SK-N-SH (cell line): ENCODE data around the gene GGCT. TPM values are rescaled to one million over a fixed set of nuclear protein-coding genes. Genes with fewer than 3 reads are reported as not detected.

Experiments used
- CTCF ChIA-PET: fragments of 300-600, 350-600 bp; formaldehyde crosslinking; extraction: SDS; loops from one replicate; lab custom pipeline; 2021; lab: Yijun Ruan, JAX
- POLR2A ChIA-PET: fragments of 350-600 bp; sonication (Branson Sonifier 250); formaldehyde crosslinking; extraction: SDS; loops from one replicate; lab custom pipeline; 2020; ENCODE audit warnings: antibody characterized with exemption, inconsistent platforms; lab: Yijun Ruan, JAX
- DNase-seq: peaks from one replicate; pipeline ENCODE4 v3.0.0; 2012
- H2AFZ ChIP-seq: fragments of 200-600 bp; sonication (generic); 2 replicates; pipeline ENCODE4 v1.8.1; 2016; ENCODE audit warnings: antibody characterized with exemption, mild to moderate bottlenecking, low read depth
- H3F3A ChIP-seq: fragments of 200-600 bp; sonication (generic); replicated peaks from 2 replicates; pipeline ENCODE3; 2016; ENCODE audit warnings: antibody characterized with exemption, mild to moderate bottlenecking; ENCODE audit not compliant: insufficient read depth
- H3K27ac ChIP-seq, 2 experiments: fragments of 200-500 bp in 1 of 2; fragments of 200-600 bp in 1 of 2; sonication (Bioruptor generic) in 1 of 2; sonication (generic), shearing (Covaris generic) in 1 of 2; 2 replicates each; pipeline versions ENCODE4 v1.5.1 to v1.6.1; 2014 to 2016; ENCODE audit warnings: low read depth in 2 of 2, inconsistent platforms in 1 of 2, low read length in 1 of 2, mild to moderate bottlenecking in 1 of 2, mixed read lengths in 1 of 2
- H3K27me3 ChIP-seq: fragments of 200-600 bp; sonication (generic), shearing (Covaris generic); 2 replicates; pipeline ENCODE4 v1.6.1; 2016; ENCODE audit warnings: mixed run types; ENCODE audit not compliant: insufficient read depth
- H3K36me3 ChIP-seq, 2 experiments: fragments of 200-500 bp in 1 of 2; fragments of 200-600 bp in 1 of 2; sonication (Bioruptor generic) in 1 of 2; sonication (generic) in 1 of 2; replicated peaks in 1 of 2; 2 replicates each; pipeline versions ENCODE3 to v1.5.1; 2014 to 2016; ENCODE audit warnings: low read length in 1 of 2, mild to moderate bottlenecking in 1 of 2; ENCODE audit not compliant: insufficient read depth in 2 of 2, control insufficient read depth in 1 of 2
- H3K4me1 ChIP-seq, 2 experiments: fragments of 200-500 bp in 1 of 2; fragments of 200-600 bp in 1 of 2; sonication (Bioruptor generic) in 1 of 2; sonication (generic), shearing (Covaris generic) in 1 of 2; 2 replicates each; pipeline versions ENCODE4 v1.5.1 to v1.6.1; 2014 to 2016; ENCODE audit warnings: low read depth in 1 of 2, low read length in 1 of 2, mixed run types in 1 of 2; ENCODE audit not compliant: insufficient read depth in 2 of 2, control insufficient read depth in 1 of 2
- H3K4me2 ChIP-seq: fragments of 200-600 bp; sonication (generic), shearing (Covaris generic); 2 replicates; pipeline ENCODE4 v1.6.1; 2017; ENCODE audit warnings: mixed run types
- H3K4me3 ChIP-seq, 2 experiments: fragments of 200-500 bp in 1 of 2; fragments of 200-600 bp in 1 of 2; sonication (Bioruptor generic) in 1 of 2; sonication (generic), shearing (Covaris generic) in 1 of 2; 2 replicates each; pipeline versions ENCODE4 v1.5.1 to v1.8.1; 2014 to 2016; ENCODE audit warnings: low read depth in 2 of 2, inconsistent platforms in 1 of 2, low read length in 1 of 2, mild to moderate bottlenecking in 1 of 2, mixed read lengths in 1 of 2, moderate library complexity in 1 of 2
- H3K79me2 ChIP-seq: fragments of 200-600 bp; sonication (generic); 2 replicates; pipeline ENCODE4 v1.8.1; 2017; ENCODE audit warnings: mild to moderate bottlenecking; ENCODE audit not compliant: insufficient read depth
- H3K9ac ChIP-seq: fragments of 200-600 bp; sonication (generic); 2 replicates; pipeline ENCODE4 v1.6.1; 2017; ENCODE audit warnings: mixed run types
- H3K9me2 ChIP-seq: fragments of 200-600 bp; sonication (generic); 2 replicates; pipeline ENCODE4 v1.6.1; 2017; ENCODE audit warnings: mixed run types
- H3K9me3 ChIP-seq: fragments of 200-600 bp; sonication (generic); 2 replicates; pipeline ENCODE4 v1.6.1; 2017; ENCODE audit warnings: mixed run types, mild to moderate bottlenecking, moderate library complexity
- H4K20me1 ChIP-seq: fragments of 200-600 bp; sonication (generic); 2 replicates; pipeline ENCODE4 v1.6.1; 2017; ENCODE audit warnings: mild to moderate bottlenecking, mixed run types; ENCODE audit not compliant: insufficient read depth
- CHD2 ChIP-seq: fragments of 150-350 bp; IDR thresholded peaks from 2 replicates; pipeline ENCODE4 v1.6.1; 2018; ENCODE audit warnings: low read length; ENCODE audit not compliant: partially characterized antibody
- ELF1 ChIP-seq: IDR thresholded peaks from 2 replicates; pipeline ENCODE4 v1.4.0; 2012
- EP300 ChIP-seq, 2 experiments: IDR thresholded peaks; 2 replicates each; pipeline versions ENCODE4 v1.4.0 to v1.6.1; 2012; ENCODE audit warnings: borderline replicate concordance in 1 of 2, low read depth in 1 of 2, low read length in 1 of 2
- EZH2phosphoT487 ChIP-seq: fragments of 200-600 bp; sonication (generic); IDR thresholded peaks from 2 replicates; pipeline ENCODE4 v1.6.1; 2017; ENCODE audit warnings: low read depth, mixed run types, mild to moderate bottlenecking, antibody characterized with exemption, moderate library complexity, borderline replicate concordance
- FOSL2 ChIP-seq: IDR thresholded peaks from 2 replicates; pipeline ENCODE4 v1.4.0; 2012; ENCODE audit warnings: low read depth, mild to moderate bottlenecking, moderate library complexity, borderline replicate concordance
- FOXJ3 ChIP-seq: sonication (generic); formaldehyde crosslinking; IDR thresholded peaks from 2 replicates; pipeline ENCODE4 v1.5.1; 2020; ENCODE audit warnings: mild to moderate bottlenecking, missing genetic modification reagents
- GABPA ChIP-seq: IDR thresholded peaks from 2 replicates; pipeline ENCODE4 v1.4.0; 2012; ENCODE audit warnings: low read depth, mild to moderate bottlenecking
- GATA2 ChIP-seq: sonication (generic); formaldehyde crosslinking; IDR thresholded peaks from 2 replicates; pipeline ENCODE4 v1.5.0; 2020; ENCODE audit warnings: mild to moderate bottlenecking, missing genetic modification reagents
- JUND ChIP-seq: IDR thresholded peaks from 2 replicates; pipeline ENCODE4 v1.4.0; 2012
- MXI1 ChIP-seq: IDR thresholded peaks from 2 replicates; pipeline ENCODE4 v1.6.1; 2012; ENCODE audit warnings: mild to moderate bottlenecking, low read depth, low read length, improper control_type of control experiment
- NFIC ChIP-seq: IDR thresholded peaks from 2 replicates; pipeline ENCODE4 v1.4.0; 2012; ENCODE audit warnings: borderline replicate concordance
- POLR2AphosphoS5 ChIP-seq: IDR thresholded peaks from 2 replicates; pipeline ENCODE4 v1.6.1; 2012; ENCODE audit warnings: low read depth, low read length
- RAD21 ChIP-seq: IDR thresholded peaks from 2 replicates; pipeline ENCODE4 v1.6.1; 2012; ENCODE audit warnings: mild to moderate bottlenecking, low read length
- RCOR1 ChIP-seq: fragments of 150-350 bp; IDR thresholded peaks from 2 replicates; pipeline ENCODE4 v1.6.1; 2017; ENCODE audit warnings: antibody characterized with exemption, low read length
- RFX5 ChIP-seq: IDR thresholded peaks from 2 replicates; pipeline ENCODE4 v1.6.1; 2012; ENCODE audit warnings: mild to moderate bottlenecking, improper control_type of control experiment, low read length
- RXRA ChIP-seq: IDR thresholded peaks from 2 replicates; pipeline ENCODE4 v1.4.0; 2012; ENCODE audit warnings: low read depth, mild to moderate bottlenecking, borderline replicate concordance
- SIN3A ChIP-seq: IDR thresholded peaks from 2 replicates; pipeline ENCODE4 v1.6.1; 2012; ENCODE audit warnings: low read depth, mild to moderate bottlenecking, low read length, moderate library complexity, borderline replicate concordance
- TCF12 ChIP-seq: IDR thresholded peaks from 2 replicates; pipeline ENCODE4 v1.4.0; 2012
- whole genome bisulfite sequencing: methylation state at CpG from one replicate; pipeline ENCODE4 v1.1.6; 2017; ENCODE audit warnings: low lambda C conversion rate; 5-methylcytosine and 5-hydroxymethylcytosine counted together
- polyA plus RNA-seq, 3 experiments: library from polyadenylated mRNA; depleted of rRNA; stranded (reverse); fragments of >200 nt; gene quantifications; 2 replicates each; pipeline ENCODE4 v1.2.3, GENCODE V29; 2012
- TF ChIP-seq, protein P1 (sequence below): IDR thresholded peaks from 2 replicates; pipeline ENCODE4; 2012
- TF ChIP-seq, protein P2 (sequence below): IDR thresholded peaks from 2 replicates; pipeline ENCODE4 v1.4.0; 2012; ENCODE audit warnings: low read depth
- TF ChIP-seq, protein P3 (sequence below): IDR thresholded peaks from 2 replicates; pipeline ENCODE4 v1.4.0; 2012; ENCODE audit warnings: low read depth, borderline replicate concordance

GGCT gene
- polyA plus RNA-seq, 1 of the 3 experiments (the other 2 are of a cell fraction): 20.8 TPM

GRCh38 chr7:30459591-30460245, 44.9 kb downstream of the GGCT start:
- Histone ChIP-seq H3K9me2 (no peaks in the 10 kb centered on the region), H3K79me2 (peaks cover 4% of the 10 kb centered on the region; the same call in 1 of the 2 replicates), H3K27me3 (no peaks in the 10 kb centered on the region), H3K27ac (peak overlapping the region; percentile 73 to 95), H3K4me1 (peaks cover 8 to 39% of the 10 kb centered on the region in 2 experiments), H4K20me1 (no peaks in the 10 kb centered on the region), H3K4me2 (peak overlapping the region; percentile 64), H2AFZ (peak overlapping the region; percentile 8), H3F3A (peaks cover 20% of the 10 kb centered on the region), H3K9me3 (no peaks in the 10 kb centered on the region), H3K9ac (peak overlapping the region; percentile 49), H3K36me3 (peaks cover 11 to 16% of the 10 kb centered on the region in 2 experiments), H3K4me3 (peak overlapping the region; percentile 29 to 42)
- peak; percentile 62 for DNase-seq
- ChIA-PET POLR2A (interaction anchor here (1.0 to 1.9 kb wide), 4 partner anchors 11 to 18 kb away, joined by 4 to 10 read pairs (median 6); partner anchors contain the start of gene NOD1), CTCF (interaction anchor here (0.9 to 3.5 kb wide), 9 partner anchors 9 to 280 kb away, joined by 3 to 22 read pairs (median 4); partner anchors contain the start of gene NOD1)
- TF ChIP-seq MXI1: peak; percentile 54
- peak; percentile 86 for TF ChIP-seq TCF12
- peak; percentile 70 for TF ChIP-seq FOXJ3
- TF ChIP-seq, protein P1, sequence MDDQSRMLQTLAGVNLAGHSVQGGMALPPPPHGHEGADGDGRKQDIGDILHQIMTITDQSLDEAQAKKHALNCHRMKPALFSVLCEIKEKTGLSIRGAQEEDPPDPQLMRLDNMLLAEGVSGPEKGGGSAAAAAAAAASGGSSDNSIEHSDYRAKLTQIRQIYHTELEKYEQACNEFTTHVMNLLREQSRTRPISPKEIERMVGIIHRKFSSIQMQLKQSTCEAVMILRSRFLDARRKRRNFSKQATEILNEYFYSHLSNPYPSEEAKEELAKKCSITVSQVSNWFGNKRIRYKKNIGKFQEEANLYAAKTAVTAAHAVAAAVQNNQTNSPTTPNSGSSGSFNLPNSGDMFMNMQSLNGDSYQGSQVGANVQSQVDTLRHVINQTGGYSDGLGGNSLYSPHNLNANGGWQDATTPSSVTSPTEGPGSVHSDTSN: peak; percentile 67
- TF ChIP-seq EZH2phosphoT487: no peak
- TF ChIP-seq GATA2: peak; percentile 96
- TF ChIP-seq, protein P2, sequence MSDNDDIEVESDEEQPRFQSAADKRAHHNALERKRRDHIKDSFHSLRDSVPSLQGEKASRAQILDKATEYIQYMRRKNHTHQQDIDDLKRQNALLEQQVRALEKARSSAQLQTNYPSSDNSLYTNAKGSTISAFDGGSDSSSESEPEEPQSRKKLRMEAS: peak; percentile 89
- TF ChIP-seq RFX5: no peak
- TF ChIP-seq CHD2: peak; percentile 36
- TF ChIP-seq SIN3A: no peak
- TF ChIP-seq GABPA: no peak
- peak; percentile 18; the same call in 1 of the 2 replicates for TF ChIP-seq NFIC
- TF ChIP-seq RAD21: peak; percentile 12; the same call in 1 of the 2 replicates
- TF ChIP-seq RCOR1: peak; percentile 32; the same call in 1 of the 2 replicates
- peak; percentile 13 to 87; a peak in 2 of 4 replicates for TF ChIP-seq EP300 (IDR thresholded peaks at IDR 0.05; ENCODE audit: borderline replicate concordance in 1 of 2, low read depth in 1 of 2, low read length in 1 of 2)
- TF ChIP-seq ELF1: 0 out of 2 replicates have a peak, but pooled peaks have one; percentile 10
- peak; percentile 58 for TF ChIP-seq JUND
- peak; percentile 36; the same call in 1 of the 2 replicates for TF ChIP-seq RXRA
- TF ChIP-seq FOSL2: peak; percentile 72; the same call in 1 of the 2 replicates
- TF ChIP-seq POLR2AphosphoS5: peak; percentile 41; the same call in 1 of the 2 replicates
- TF ChIP-seq, protein P3, sequence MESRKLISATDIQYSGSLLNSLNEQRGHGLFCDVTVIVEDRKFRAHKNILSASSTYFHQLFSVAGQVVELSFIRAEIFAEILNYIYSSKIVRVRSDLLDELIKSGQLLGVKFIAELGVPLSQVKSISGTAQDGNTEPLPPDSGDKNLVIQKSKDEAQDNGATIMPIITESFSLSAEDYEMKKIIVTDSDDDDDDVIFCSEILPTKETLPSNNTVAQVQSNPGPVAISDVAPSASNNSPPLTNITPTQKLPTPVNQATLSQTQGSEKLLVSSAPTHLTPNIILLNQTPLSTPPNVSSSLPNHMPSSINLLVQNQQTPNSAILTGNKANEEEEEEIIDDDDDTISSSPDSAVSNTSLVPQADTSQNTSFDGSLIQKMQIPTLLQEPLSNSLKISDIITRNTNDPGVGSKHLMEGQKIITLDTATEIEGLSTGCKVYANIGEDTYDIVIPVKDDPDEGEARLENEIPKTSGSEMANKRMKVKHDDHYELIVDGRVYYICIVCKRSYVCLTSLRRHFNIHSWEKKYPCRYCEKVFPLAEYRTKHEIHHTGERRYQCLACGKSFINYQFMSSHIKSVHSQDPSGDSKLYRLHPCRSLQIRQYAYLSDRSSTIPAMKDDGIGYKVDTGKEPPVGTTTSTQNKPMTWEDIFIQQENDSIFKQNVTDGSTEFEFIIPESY: no peak
- 1% methylated on average over 9 of the region's 9 CpGs for WGBS
